Smooth muscle cell of the brain vasculature (primary cell): ENCODE results near the gene LRRC1.
"Not testable (repeated sequence)": the region's sequence is repeated elsewhere in the genome, so short reads cannot be mapped to it uniquely, and the experiment has no call there.

ENCODE experiments used
- DNase-seq: peaks from one replicate; pipeline ENCODE4 v3.0.0-alpha.2; 2012; ENCODE audit warnings: low read depth, low spot score

LRRC1 gene

DNA sequence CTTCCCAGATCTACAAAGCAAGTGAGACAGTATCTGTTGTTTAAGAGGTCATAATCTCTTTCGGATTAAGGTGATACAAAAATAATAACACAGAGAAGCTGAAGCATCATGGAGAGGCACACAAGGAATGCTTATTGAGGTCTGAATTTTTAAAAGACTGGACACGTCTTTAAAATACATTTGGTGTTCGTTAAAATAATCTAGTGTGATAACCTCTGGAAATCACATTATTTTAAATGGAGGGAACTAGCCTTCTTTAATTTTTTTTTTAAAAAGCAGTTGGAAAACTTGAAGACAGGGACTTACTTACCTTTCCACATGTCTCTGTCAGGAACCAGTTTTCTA is 1.9 kb upstream of the LRRC1 start:
- DNase-seq, result no peak

- no peak for DNase-seq
These were observed 1.3 kb upstream of the LRRC1 start for GRCh38 chr6:53793318-53794136.

- DNase-seq, result peak; percentile 58
These were observed 577 bp upstream of the LRRC1 start for GRCh38 chr6:53794137-53794719.

DNA sequence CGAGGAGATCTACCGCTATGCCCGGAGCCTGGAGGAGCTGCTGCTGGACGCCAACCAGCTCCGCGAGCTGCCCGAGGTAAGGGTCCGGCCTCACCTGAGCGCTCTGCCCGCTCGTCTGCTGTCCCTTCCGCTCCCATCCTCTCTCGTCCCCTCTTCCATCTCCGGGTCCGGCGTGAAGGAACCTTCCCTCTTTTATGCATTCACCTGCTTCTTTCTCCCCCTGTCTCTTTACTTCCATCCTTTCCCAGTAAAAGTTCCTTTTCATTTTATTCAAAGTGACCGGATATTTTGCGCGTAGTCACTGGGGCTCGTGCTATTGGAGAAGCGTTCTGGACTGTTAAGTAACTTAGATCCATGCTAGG is 516 bp downstream of the LRRC1 start:
- no peak for DNase-seq

DNA sequence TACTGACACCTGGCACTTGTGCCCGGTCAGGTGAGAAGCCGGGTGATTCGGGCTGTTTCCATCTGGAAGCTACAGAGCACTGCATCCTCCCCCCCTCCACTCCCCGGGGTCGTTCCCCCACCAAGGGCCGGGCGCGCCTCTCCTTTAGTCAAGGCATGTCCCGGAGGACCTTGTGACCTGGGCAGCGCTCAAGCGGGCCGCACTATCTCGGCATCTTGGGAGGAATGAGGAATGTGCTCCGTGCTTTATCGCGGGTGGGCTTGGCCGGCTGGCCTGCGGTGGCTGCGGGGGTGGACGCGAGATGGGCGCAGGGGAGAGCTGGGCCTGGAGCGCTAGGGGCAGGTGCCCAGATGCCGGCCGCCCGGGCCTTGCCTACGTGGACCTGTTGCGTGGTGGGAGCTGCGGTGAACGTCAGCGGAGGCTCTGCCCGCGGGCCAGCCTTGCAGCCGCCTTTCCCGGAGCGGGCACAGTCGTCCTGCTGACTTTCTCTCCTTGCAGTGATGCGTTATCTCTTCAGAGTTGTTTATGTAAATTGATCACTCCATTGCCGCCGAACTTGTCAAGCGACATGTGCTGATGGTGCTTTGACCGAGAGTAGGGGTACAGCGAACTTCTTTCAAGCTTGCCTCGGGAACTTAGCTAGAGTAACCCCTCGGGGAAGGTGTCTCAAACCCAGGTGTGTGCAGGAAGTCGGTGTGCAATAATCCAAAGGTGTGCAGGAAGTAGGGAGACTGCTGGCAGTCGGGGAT is 1.1 kb downstream of the LRRC1 start:
- DNase-seq, result no peak

GRCh38 chr6:53796451-53796780 is 1.6 kb downstream of the LRRC1 start:
- no peak for DNase-seq

DNA sequence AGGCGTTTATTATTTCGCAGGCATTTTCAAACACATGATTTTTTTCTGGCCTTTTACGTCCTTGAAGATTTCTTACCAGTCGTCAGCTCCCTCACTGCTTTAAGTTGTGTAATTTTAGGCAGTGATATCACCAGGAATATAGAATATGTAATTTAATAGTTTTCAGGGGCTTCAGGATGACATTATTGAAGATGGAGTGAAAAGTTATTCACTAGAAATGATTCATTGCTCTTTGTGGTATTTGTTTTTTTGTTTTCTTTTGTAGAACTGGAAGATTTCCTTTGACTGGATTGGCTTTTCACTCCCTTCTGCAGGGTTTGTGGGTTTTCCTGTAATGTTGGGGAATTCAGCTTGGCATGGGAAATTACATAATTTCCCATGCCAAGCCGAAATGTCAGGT is 2.0 kb downstream of the LRRC1 start:
- DNase-seq, result no peak

DNA sequence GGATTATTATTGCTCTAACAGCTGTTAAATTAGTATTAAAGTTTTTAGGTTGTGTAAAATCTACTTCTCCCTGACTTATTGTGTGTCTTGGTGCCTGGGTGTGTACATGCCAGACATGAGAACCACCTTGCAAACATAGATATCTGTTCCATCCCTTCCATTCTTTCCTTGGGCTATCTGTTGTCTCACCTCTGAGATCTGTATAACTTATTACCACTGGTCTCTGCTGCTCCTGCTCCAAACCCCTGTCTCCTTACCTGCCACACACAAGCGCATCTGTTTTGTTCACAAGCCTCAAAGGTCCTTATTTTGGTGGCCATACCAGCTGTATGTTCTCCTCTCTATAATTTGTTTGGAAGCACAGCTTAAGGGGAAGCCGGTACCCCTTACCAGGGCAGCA is 2.5 kb downstream of the LRRC1 start:
- no peak for DNase-seq

DNA sequence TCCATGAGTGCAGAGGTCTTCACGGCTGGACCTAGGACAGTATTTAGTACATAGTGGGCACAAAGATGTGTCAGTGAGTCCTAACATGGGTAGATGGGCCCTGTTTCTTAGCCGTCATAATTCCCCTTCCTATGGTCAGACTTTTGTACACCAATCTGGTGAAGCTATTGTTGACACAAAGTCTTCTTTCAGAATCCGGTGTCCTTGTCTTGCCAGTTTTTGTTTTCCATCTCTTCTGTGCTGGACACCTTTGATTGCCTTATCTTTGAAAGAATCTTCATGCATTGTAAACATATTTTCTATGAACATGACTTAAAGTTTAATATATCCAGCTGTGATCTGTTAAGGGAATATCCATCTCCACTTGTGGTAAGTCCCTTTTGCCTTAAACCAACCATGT is 4.5 kb downstream of the LRRC1 start:
- no peak for DNase-seq

DNA sequence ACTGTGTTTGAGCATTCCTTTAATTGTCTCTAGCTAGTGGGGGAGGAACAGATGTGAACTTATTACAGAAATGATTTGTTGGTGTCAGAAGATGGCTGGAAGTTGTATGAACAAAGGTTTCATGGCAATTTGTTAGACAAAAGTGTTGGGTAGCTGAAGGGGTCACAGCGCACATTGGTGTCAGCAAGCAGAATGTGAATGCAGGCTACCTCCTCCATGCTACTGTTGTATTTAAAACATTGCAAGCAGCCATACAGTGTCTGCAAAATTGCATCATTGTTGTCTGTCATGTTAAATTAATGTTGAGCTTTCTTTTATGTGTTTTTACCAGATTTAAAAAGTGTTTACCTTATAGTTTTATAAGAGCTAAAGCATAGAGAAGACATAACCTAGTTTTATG is 6.2 kb downstream of the LRRC1 start:
- DNase-seq, result no peak

- DNase-seq, result no peak
These were observed 7.8 kb downstream of the LRRC1 start for GRCh38 chr6:53802582-53802981.

GRCh38 chr6:53803081-53803860 is 8.5 kb downstream of the LRRC1 start:
- DNase-seq, result no peak

- no peak for DNase-seq
These were observed 10.2 kb downstream of the LRRC1 start for GRCh38 chr6:53805016-53805415.

DNA sequence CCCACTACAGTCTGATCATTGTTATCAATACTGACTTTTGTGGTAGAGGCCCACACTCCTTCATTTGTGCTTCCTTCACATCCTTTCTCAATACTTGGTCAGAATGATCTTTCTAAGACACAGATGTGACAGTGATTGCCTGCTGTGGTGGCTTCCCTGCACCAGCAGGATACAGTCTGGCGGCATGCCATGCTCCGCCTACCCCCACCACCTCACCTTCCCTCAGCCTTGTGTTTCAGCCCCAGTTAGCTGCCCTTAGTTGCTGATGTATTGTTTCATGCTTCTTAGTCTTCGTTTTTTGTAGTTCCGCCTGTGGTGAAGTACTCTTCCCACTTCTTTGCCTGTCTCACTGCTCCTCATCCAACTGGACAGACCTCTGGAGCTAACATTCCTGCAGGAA is 10.9 kb downstream of the LRRC1 start:
- no peak for DNase-seq

GRCh38 chr6:53807606-53808005 is 12.8 kb downstream of the LRRC1 start:
- not testable (repeated sequence) for DNase-seq

DNA sequence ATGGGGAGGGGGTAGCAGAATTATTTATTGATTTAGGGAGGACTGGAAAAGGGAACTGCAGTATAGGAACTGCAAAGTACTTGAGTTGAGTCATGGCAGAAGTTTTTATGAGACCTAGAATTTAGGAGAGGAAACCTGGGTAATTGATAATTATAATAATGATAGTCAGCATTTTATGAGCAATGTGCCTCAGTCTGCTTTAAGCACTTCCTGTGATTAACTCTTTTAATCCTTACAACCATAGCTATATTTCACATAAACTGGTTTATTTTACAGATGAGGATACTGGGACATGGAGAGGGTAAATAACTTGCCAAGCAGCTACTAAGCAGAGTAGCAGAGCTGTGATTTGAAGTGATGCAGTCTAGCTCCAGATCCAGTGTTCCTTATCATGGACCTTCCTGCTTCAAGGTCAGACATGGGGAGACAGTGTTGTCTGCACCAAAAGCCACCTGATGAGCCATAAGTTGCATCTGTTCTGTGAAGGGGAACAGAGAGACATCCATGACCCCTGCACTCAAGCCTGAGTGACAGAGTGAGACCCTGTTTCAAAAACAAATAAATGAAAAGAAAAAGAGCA is 13.6 kb downstream of the LRRC1 start:
- DNase-seq, result no peak

- no peak for DNase-seq
These were observed 14.9 kb downstream of the LRRC1 start for GRCh38 chr6:53809691-53810090.

DNA sequence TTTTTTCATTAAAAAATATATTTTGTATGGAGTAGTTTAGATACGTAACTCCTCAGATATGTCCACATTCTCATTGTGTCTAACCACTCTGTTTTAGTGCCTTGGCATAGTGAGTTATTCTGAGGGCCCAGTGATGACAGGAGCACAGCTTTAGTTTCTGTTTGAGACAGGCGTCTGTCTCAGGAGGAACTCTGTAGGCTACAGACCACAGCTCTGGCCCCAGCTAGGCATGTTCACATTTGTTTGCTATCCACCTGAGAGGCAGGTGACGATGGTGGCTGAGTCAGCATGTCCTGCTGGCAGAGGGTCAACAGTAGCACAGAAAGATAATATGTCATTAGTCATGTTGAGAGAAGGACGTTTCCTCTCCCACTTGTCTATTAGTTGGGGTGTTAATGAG is 16.3 kb downstream of the LRRC1 start:
- no peak for DNase-seq

DNA sequence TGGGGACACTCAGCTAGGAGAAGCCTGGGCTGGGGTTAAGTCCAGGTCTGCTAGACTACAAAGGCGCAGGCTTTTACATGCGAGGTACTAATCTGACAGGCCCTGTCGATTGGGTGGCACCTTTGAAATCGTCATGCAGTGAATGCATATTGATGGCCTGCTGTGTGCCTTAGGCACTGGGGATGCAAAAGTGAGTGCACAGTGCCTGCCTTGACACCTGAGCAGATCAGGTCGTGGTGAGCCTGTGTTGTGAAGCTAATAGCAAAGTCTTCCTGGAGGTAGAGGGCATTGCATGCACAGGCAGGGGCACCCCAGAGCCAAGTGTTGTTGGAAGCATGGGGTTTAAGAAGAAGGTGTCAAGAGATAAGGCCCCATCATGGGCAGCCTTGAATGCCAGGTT is 16.9 kb downstream of the LRRC1 start:
- no peak for DNase-seq

DNA sequence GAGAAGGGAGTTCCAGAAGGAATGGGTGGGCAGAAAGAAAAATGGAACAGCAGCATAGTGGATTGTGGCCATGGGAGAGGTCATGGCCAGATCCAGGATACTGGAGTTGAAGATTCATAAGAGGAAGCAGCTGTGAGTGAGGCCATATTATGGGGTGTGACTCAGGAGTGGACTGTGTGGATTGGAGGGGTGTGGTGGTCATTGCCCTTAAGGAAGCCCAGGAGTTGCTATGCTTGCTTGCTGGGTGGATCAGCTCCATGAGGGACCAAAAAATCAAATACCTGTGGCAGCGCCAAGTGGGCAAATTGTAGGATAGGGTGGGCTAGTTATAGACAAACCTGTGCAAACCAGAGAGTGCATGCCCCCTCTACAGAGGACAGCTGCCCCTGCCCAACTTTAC is 18.3 kb downstream of the LRRC1 start:
- no peak for DNase-seq

DNA sequence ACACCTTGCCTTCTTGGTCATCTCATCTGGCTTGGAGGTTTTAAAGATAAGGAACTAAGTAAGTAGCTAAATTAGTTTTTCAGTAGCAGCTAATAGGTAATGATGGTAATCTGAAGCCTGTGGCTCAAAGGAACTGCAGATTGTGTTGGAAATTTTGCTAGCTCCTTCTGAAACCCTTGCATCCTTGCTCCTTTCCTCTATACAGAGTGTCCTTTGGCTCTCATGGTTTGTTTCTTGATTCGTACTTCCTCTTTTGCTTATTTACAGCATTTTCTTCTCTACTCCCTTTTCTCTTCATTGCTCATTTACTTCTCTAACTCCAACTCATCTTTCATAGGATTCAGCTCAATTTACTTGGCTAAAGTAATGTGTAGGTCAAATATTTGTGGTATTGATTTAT is 19.0 kb downstream of the LRRC1 start:
- DNase-seq, result no peak

GRCh38 chr6:53814353-53814752 is 19.5 kb downstream of the LRRC1 start:
- DNase-seq, result no peak
